A673 (cell line): ENCODE measurements around the gene CHGA.

Experiments
- EZH2 ChIP-seq: fragments of 200-600 bp; sonication (generic); IDR thresholded peaks from 2 replicates; pipeline ENCODE4 v1.6.1; 2017; ENCODE audit warnings: borderline replicate concordance, low read depth, mild to moderate bottlenecking, mixed read lengths, antibody characterized with exemption, low read length; ENCODE audit not compliant: poor library complexity, severe bottlenecking
- TF ChIP-seq, protein P1 (sequence below): fragments of 300-800, 200-600 bp; sonication (generic); conservative IDR thresholded peaks from 2 replicates; pipeline ENCODE4 v1.5.1; 2017; ENCODE audit warnings: low read depth, mild to moderate bottlenecking, antibody characterized with exemption, low read length, moderate library complexity, mixed read lengths

DNA sequence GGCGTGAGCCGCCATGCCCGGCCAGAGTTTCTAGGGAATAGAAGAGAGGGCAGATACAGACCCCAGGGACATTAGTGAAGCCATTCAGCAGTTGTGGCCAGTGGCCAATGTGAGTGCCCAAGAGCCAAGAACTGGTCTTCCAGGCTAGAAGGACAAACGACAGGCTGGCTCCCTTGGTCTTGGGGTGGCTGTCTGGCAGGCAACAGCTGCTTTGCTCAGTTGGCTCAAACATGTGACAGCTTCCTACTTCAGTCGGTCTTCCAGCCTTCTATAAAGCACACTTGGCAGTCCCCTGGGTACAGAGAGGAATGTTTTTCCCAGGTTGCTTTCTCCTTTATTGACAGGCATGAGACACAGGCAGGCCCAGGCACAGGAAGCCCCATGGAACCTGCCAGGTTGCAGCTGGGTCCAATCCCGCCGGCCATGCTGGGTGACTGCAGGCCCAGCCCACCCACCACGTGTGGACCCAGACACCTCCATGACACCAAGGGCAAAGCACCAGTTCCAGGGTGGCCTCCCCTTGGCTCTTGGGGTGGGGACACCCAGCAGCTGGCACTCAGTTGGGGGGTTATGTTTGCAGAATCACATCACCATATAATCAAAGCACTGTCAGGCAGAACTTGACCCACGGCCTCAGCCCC is 15.4 kb downstream of the CHGA start:
- TF ChIP-seq, protein P1, sequence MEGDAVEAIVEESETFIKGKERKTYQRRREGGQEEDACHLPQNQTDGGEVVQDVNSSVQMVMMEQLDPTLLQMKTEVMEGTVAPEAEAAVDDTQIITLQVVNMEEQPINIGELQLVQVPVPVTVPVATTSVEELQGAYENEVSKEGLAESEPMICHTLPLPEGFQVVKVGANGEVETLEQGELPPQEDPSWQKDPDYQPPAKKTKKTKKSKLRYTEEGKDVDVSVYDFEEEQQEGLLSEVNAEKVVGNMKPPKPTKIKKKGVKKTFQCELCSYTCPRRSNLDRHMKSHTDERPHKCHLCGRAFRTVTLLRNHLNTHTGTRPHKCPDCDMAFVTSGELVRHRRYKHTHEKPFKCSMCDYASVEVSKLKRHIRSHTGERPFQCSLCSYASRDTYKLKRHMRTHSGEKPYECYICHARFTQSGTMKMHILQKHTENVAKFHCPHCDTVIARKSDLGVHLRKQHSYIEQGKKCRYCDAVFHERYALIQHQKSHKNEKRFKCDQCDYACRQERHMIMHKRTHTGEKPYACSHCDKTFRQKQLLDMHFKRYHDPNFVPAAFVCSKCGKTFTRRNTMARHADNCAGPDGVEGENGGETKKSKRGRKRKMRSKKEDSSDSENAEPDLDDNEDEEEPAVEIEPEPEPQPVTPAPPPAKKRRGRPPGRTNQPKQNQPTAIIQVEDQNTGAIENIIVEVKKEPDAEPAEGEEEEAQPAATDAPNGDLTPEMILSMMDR, result no peak
- TF ChIP-seq EZH2, result no peak
